Progenitor cell of endocrine pancreas (in vitro differentiated cells): Measurements from ENCODE around the gene ARSB. TPM values are rescaled to one million over a fixed set of nuclear protein-coding genes. Genes with fewer than 3 reads are reported as not detected.

Experiments used
- DNase-seq: peaks from one replicate; pipeline ENCODE4 v3.0.0; 2021; ENCODE audit warnings: low spot score; ENCODE audit not compliant: unreplicated experiment
- H3K27ac Mint-ChIP-seq: 2 replicates; pipeline ENCODE4 v1.8.0; 2021; ENCODE audit warnings: mild to moderate bottlenecking, moderate library complexity, mixed read lengths
- H3K27me3 Mint-ChIP-seq: 2 replicates; pipeline ENCODE4 v1.8.0; 2021; ENCODE audit warnings: mixed read lengths
- H3K36me3 Mint-ChIP-seq: 2 replicates; pipeline ENCODE4 v1.8.0; 2022; ENCODE audit warnings: mixed read lengths; ENCODE audit not compliant: insufficient read depth
- H3K4me1 Mint-ChIP-seq: 2 replicates; pipeline ENCODE4 v1.8.0; 2021; ENCODE audit warnings: low read depth, mixed read lengths
- H3K4me3 Mint-ChIP-seq: 2 replicates; pipeline ENCODE4 v1.8.0; 2021; ENCODE audit warnings: low read depth, mild to moderate bottlenecking, moderate library complexity, mixed read lengths
- H3K9me3 Mint-ChIP-seq: 2 replicates; pipeline ENCODE4 v1.8.0; 2021; ENCODE audit warnings: low read depth, mixed read lengths
- total RNA-seq: library from RNA; stranded (reverse); gene quantifications from 2 replicates; pipeline ENCODE4 v1.2.1, GENCODE V29; 2021
- TF ChIP-seq, protein P1 (sequence below): fragments of 200-600 bp; sonication (generic); IDR thresholded peaks from one replicate; pipeline ENCODE4 v1.5.0; 2021; ENCODE audit warnings: antibody characterized with exemption, mild to moderate bottlenecking; ENCODE audit not compliant: unreplicated experiment

Gene ARSB
- total RNA-seq, 1 donor from 2014 or later: 17.7 TPM

DNA sequence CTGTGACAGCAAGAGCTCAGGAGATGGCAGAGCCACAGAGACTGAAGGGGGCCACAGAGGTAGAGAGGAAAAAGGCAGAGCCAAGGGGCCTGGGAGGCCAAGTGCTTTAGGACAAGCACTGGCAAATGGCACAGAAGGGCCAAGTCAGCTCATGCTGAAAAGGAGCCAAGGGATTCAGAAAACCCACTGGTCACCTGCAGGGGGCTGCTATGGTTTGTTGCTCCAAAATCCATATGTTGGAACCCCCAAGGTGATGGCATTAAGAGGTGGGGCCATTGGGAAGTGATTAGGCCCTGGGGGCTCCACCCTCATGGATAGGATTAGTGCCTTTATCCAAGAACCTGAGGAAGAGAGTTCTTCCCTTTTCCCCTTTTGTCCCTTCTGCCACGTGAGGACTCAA, 165.4 kb downstream of the ARSB start:
- peaks cover 3% of the 10 kb centered on the region for H3K27me3 Mint-ChIP-seq
- no peak overlapping the region for H3K27ac Mint-ChIP-seq
- H3K4me1 Mint-ChIP-seq: peaks cover 9% of the 10 kb centered on the region
- no peaks in the 10 kb centered on the region for H3K36me3 Mint-ChIP-seq
- TF ChIP-seq, protein P1, sequence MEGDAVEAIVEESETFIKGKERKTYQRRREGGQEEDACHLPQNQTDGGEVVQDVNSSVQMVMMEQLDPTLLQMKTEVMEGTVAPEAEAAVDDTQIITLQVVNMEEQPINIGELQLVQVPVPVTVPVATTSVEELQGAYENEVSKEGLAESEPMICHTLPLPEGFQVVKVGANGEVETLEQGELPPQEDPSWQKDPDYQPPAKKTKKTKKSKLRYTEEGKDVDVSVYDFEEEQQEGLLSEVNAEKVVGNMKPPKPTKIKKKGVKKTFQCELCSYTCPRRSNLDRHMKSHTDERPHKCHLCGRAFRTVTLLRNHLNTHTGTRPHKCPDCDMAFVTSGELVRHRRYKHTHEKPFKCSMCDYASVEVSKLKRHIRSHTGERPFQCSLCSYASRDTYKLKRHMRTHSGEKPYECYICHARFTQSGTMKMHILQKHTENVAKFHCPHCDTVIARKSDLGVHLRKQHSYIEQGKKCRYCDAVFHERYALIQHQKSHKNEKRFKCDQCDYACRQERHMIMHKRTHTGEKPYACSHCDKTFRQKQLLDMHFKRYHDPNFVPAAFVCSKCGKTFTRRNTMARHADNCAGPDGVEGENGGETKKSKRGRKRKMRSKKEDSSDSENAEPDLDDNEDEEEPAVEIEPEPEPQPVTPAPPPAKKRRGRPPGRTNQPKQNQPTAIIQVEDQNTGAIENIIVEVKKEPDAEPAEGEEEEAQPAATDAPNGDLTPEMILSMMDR: no peak
- DNase-seq: no peak
- H3K9me3 Mint-ChIP-seq: no peaks in the 10 kb centered on the region
- no peak overlapping the region for H3K4me3 Mint-ChIP-seq

DNA sequence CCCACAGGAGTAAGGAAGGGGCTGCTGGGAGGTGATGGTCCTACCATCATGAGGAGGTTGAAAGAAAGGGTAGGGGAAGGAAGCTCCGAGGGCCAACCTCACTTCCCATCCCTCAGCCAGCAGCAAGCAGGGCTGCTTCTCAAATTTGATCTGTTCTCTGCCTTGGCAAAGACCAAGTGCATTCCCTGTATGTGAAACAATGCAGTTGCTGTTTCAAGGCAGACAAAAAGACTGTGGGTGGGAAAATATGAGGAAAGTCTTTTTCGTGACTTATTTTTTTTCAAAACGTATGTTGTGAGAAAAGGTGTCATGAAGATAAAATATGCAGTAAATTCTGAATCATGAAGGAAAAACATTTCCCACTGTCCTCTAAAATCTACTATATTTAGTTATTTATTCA, 165.9 kb downstream of the ARSB start:
- Mint-ChIP-seq H3K36me3 (no peaks in the 10 kb centered on the region), H3K4me1 (peaks cover 6% of the 10 kb centered on the region), H3K27ac (no peak overlapping the region), H3K4me3 (no peak overlapping the region), H3K27me3 (peaks cover 3% of the 10 kb centered on the region), H3K9me3 (no peaks in the 10 kb centered on the region)
- DNase-seq: no peak
- TF ChIP-seq, protein P1: no peak

DNA sequence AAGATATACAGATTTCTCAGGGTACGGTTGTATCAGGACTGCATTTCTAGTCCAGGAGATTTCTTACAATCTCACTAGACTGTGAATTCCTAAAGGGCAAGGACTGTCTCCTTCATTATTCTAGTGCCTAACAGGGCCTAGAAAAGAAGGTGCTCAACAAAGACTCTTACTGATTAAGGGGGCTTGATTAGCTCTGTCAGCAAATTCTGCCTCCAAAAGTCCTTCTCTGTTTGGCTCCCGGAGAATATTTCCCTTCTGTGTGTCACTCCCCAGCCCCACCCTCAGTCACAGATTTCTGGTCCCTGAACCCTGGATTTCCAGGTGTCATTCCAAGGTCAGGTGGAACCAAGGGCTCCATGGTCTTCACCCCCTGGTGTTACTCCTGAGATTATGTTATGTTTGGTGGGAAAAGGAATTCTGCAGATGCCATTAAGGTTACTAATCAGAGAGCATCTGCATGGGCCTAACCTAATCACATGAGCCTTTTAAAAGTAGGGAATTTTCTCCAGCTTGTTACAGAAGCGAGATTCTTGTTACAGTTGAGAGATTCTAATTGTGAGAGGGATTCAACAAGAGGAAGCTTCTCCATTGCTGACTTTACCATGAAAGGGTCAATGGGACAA, 168.9 kb downstream of the ARSB start:
- Mint-ChIP-seq H3K27ac (no peak overlapping the region), H3K4me3 (no peak overlapping the region), H3K27me3 (peaks cover 3% of the 10 kb centered on the region), H3K9me3 (no peaks in the 10 kb centered on the region), H3K4me1 (peaks cover 4% of the 10 kb centered on the region), H3K36me3 (no peaks in the 10 kb centered on the region)
- DNase-seq: no peak
- TF ChIP-seq, protein P1: no peak

DNA sequence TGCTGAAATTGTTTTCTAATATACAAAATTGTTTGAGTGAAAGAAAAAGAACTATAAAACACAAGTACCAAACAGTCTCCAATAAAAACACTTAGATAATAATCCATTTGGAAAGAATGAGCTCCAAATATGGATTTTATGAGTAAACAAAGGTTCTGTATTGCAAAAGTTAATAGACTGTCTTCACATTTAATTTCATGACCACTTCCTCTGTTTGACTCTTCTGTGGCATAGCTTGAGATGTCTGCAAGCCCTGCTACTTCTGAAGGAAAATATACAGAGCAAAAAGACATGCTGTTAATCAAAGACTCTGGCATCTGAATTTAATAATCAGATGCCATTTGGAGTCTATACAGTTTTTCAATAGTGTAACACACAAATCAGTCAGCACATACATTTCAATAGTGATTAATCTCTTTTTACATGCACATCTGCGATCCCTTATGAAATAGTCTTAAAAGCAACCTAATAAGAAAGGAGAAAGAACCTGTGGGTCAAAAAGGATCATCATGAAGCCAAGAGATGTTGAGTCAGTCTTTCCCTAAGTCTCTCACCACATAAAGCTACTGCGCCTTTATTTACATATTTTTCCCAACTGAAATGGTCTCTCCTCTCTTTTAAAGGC, 171.1 kb downstream of the ARSB start:
- no peaks in the 10 kb centered on the region for H3K36me3 Mint-ChIP-seq
- no peak for DNase-seq
- H3K27ac Mint-ChIP-seq: no peak overlapping the region
- H3K27me3 Mint-ChIP-seq: peaks cover 10% of the 10 kb centered on the region
- H3K4me3 Mint-ChIP-seq: no peak overlapping the region
- TF ChIP-seq, protein P1: no peak
- H3K4me1 Mint-ChIP-seq: peaks cover 4% of the 10 kb centered on the region
- no peaks in the 10 kb centered on the region for H3K9me3 Mint-ChIP-seq

DNA sequence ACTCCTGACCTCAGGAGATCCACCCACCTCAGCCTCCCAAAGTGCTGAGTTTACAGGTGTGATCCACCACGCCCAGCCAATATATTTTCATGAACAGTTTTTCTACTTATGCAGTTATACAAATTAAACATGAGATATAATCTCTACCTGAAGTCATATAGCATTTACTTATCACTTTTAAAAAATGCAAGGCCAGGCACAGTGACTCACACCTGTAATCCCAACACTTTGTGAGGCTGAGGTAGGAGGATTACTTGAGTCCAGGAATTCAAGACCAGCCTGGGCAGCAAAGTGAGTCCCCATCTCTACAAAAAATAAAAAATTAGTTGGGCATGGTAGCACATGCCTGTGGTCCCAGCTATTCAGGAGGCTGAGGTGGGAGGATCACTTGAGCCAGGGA, 171.8 kb downstream of the ARSB start:
- no peak overlapping the region for H3K4me3 Mint-ChIP-seq
- H3K36me3 Mint-ChIP-seq: no peaks in the 10 kb centered on the region
- no peak overlapping the region for H3K27ac Mint-ChIP-seq
- H3K27me3 Mint-ChIP-seq: peaks cover 10% of the 10 kb centered on the region
- no peak for DNase-seq
- H3K9me3 Mint-ChIP-seq: no peaks in the 10 kb centered on the region
- H3K4me1 Mint-ChIP-seq: peaks cover 4% of the 10 kb centered on the region
- TF ChIP-seq, protein P1: no peak
